ENCODE measurements around the gene ALG12.
"Not testable (repeated sequence)": the region's sequence is repeated elsewhere in the genome, so short reads cannot be mapped to it uniquely, and the experiment has no call there.

The ALG12 gene

GRCh38 chr22:49862496-49862776 is 55.8 kb downstream of the ALG12 start:
- DNase-seq, result peak; percentile 69

GRCh38 chr22:49861642-49862495 is 56.4 kb downstream of the ALG12 start:
- peak; percentile 72 for DNase-seq

- no peak for DNase-seq
Observed at GRCh38 chr22:49858827-49859226, 59.4 kb downstream of the ALG12 start.

- DNase-seq, result no peak
Observed at GRCh38 chr22:49856766-49857618, 61.2 kb downstream of the ALG12 start.

GRCh38 chr22:49856343-49856742 is 61.9 kb downstream of the ALG12 start:
- DNase-seq, result no peak

- peak; percentile 25 for DNase-seq
Observed at GRCh38 chr22:49855251-49855911, 62.9 kb downstream of the ALG12 start.

GRCh38 chr22:49853981-49854831 is 64.0 kb downstream of the ALG12 start:
- DNase-seq, result peak; percentile 69

GRCh38 chr22:49852898-49853894 is 65.0 kb downstream of the ALG12 start, which contains the start of gene ZBED4:
Gene ZBED4 (plus strand): TSS chr22:49853844. CDS start chr22:49883663, 29,819 bp downstream.
- DNase-seq, result peak; percentile 99

GRCh38 chr22:49852568-49852897 is 65.7 kb downstream of the ALG12 start:
- DNase-seq, result not testable (repeated sequence)

GRCh38 chr22:49850959-49851802 is 67.1 kb downstream of the ALG12 start:
- no peak for DNase-seq
